Astrocyte (in vitro differentiated cells and primary cell): ENCODE data around the gene FAM25A. TPM values are rescaled to one million over a fixed set of nuclear protein-coding genes. Genes with fewer than 3 reads are reported as not detected.
"Not testable (repeated sequence)": the region's sequence is repeated elsewhere in the genome, so short reads cannot be mapped to it uniquely, and the experiment has no call there.

Experiments
- DNase-seq: peaks from one replicate; pipeline ENCODE4 v3.0.0-alpha.2; 2010; ENCODE audit warnings: low read depth
- FAIRE-seq: peaks from 2 replicates; lab custom pipeline; 2011; peaks lifted over from hg19 to GRCh38; lab: Jason Lieb, UNC
- H2AFZ ChIP-seq: 2 replicates; pipeline ENCODE4 v1.6.0; 2012; ENCODE audit warnings: low read depth, low read length, inconsistent platforms
- H3K27ac ChIP-seq: 2 replicates; pipeline ENCODE4 v1.5.1; 2011; ENCODE audit warnings: low read depth, low read length, inconsistent platforms
- H3K27me3 ChIP-seq: 2 replicates; pipeline ENCODE4 v1.6.0; 2011; ENCODE audit warnings: low read length, inconsistent platforms; ENCODE audit not compliant: insufficient read depth
- H3K36me3 ChIP-seq: 2 replicates; pipeline ENCODE4 v1.5.1; 2011; ENCODE audit warnings: low read length, inconsistent platforms; ENCODE audit not compliant: insufficient read depth
- H3K4me1 ChIP-seq: 2 replicates; pipeline ENCODE4 v1.5.1; 2011; ENCODE audit warnings: low read length, inconsistent platforms; ENCODE audit not compliant: insufficient read depth
- H3K4me2 ChIP-seq: 2 replicates; pipeline ENCODE4 v1.6.0; 2012; ENCODE audit warnings: low read length, inconsistent platforms
- H3K4me3 ChIP-seq: 2 replicates; pipeline ENCODE4 v1.5.1; 2011; ENCODE audit warnings: low read depth, mild to moderate bottlenecking, low read length, inconsistent platforms; ENCODE audit not compliant: insufficient read depth
- H3K79me2 ChIP-seq: 2 replicates; pipeline ENCODE4 v1.6.0; 2012; ENCODE audit warnings: mild to moderate bottlenecking, low read length, inconsistent platforms; ENCODE audit not compliant: insufficient read depth
- H3K9ac ChIP-seq: 2 replicates; pipeline ENCODE4 v1.6.0; 2012; ENCODE audit warnings: mild to moderate bottlenecking, low read length, inconsistent platforms
- H3K9me3 ChIP-seq: 2 replicates; pipeline ENCODE4 v1.5.1; 2012; ENCODE audit warnings: low read depth, mild to moderate bottlenecking, low read length, inconsistent platforms; ENCODE audit not compliant: insufficient read depth
- H4K20me1 ChIP-seq: 2 replicates; pipeline ENCODE4 v1.6.0; 2012; ENCODE audit warnings: low read length, inconsistent platforms; ENCODE audit not compliant: insufficient read depth
- H3K27ac Mint-ChIP-seq: one replicate; pipeline ENCODE4 v1.8.0; 2021; ENCODE audit warnings: mild to moderate bottlenecking, mixed read lengths; ENCODE audit not compliant: unreplicated experiment
- H3K27me3 Mint-ChIP-seq: one replicate; pipeline ENCODE4 v1.8.0; 2021; ENCODE audit warnings: low read depth, mixed read lengths; ENCODE audit not compliant: unreplicated experiment
- H3K36me3 Mint-ChIP-seq: one replicate; pipeline ENCODE4 v1.8.0; 2021; ENCODE audit warnings: low read depth, mixed read lengths; ENCODE audit not compliant: unreplicated experiment
- H3K4me1 Mint-ChIP-seq: one replicate; pipeline ENCODE4 v1.8.0; 2021; ENCODE audit warnings: low read depth, mixed read lengths; ENCODE audit not compliant: unreplicated experiment
- H3K4me3 Mint-ChIP-seq: one replicate; pipeline ENCODE4 v1.8.0; 2021; ENCODE audit warnings: mild to moderate bottlenecking, moderate library complexity, mixed read lengths; ENCODE audit not compliant: unreplicated experiment
- H3K9me3 Mint-ChIP-seq: one replicate; pipeline ENCODE4 v1.8.0; 2021; ENCODE audit warnings: mild to moderate bottlenecking, mixed read lengths; ENCODE audit not compliant: unreplicated experiment
- total RNA-seq: library from RNA; stranded (reverse); gene quantifications from 2 replicates; pipeline ENCODE4 v1.2.1, GENCODE V29; 2021

Gene FAM25A
- total RNA-seq, 1 donor from 2014 or later = not detected

- not testable (repeated sequence) for H3K9ac ChIP-seq, H3K4me2 ChIP-seq, H3K36me3 ChIP-seq, H3K4me1 Mint-ChIP-seq, H3K27ac ChIP-seq, H3K36me3 Mint-ChIP-seq, H3K27me3 Mint-ChIP-seq, H3K9me3 Mint-ChIP-seq, H4K20me1 ChIP-seq, H3K79me2 ChIP-seq, H3K4me3 Mint-ChIP-seq, DNase-seq, H3K27me3 ChIP-seq, FAIRE-seq, H3K4me1 ChIP-seq, H3K27ac Mint-ChIP-seq, H2AFZ ChIP-seq, H3K4me3 ChIP-seq, H3K9me3 ChIP-seq
These were observed 11.8 kb upstream of the FAM25A start for GRCh38 chr10:87008303-87008702.

- H3K36me3 ChIP-seq, H3K9ac ChIP-seq, H3K27me3 Mint-ChIP-seq, DNase-seq, H3K27ac Mint-ChIP-seq, H3K9me3 Mint-ChIP-seq, H2AFZ ChIP-seq, H3K27me3 ChIP-seq, H3K79me2 ChIP-seq, FAIRE-seq, H3K9me3 ChIP-seq, H3K4me2 ChIP-seq, H3K4me3 Mint-ChIP-seq, H4K20me1 ChIP-seq, H3K4me1 Mint-ChIP-seq, H3K27ac ChIP-seq, H3K4me1 ChIP-seq, H3K4me3 ChIP-seq, H3K36me3 Mint-ChIP-seq: not testable (repeated sequence)
These were observed 10.9 kb upstream of the FAM25A start for GRCh38 chr10:87009134-87009696.

GRCh38 chr10:87013528-87013927, 6.6 kb upstream of the FAM25A start:
- H3K27me3 ChIP-seq, H2AFZ ChIP-seq, H4K20me1 ChIP-seq, H3K4me1 Mint-ChIP-seq, H3K4me3 ChIP-seq, H3K79me2 ChIP-seq, H3K27me3 Mint-ChIP-seq, H3K9me3 ChIP-seq, H3K27ac ChIP-seq, H3K4me3 Mint-ChIP-seq, H3K9ac ChIP-seq, H3K27ac Mint-ChIP-seq, H3K4me2 ChIP-seq, DNase-seq, H3K4me1 ChIP-seq, H3K9me3 Mint-ChIP-seq, H3K36me3 Mint-ChIP-seq, H3K36me3 ChIP-seq, FAIRE-seq: not testable (repeated sequence)

- H3K27me3 Mint-ChIP-seq, H3K9ac ChIP-seq, H3K36me3 Mint-ChIP-seq, DNase-seq, FAIRE-seq, H3K9me3 ChIP-seq, H3K4me1 Mint-ChIP-seq, H3K79me2 ChIP-seq, H3K27me3 ChIP-seq, H3K36me3 ChIP-seq, H3K4me2 ChIP-seq, H4K20me1 ChIP-seq, H2AFZ ChIP-seq, H3K27ac ChIP-seq, H3K4me1 ChIP-seq, H3K9me3 Mint-ChIP-seq, H3K4me3 Mint-ChIP-seq, H3K4me3 ChIP-seq, H3K27ac Mint-ChIP-seq: not testable (repeated sequence)
These were observed 4.9 kb upstream of the FAM25A start for GRCh38 chr10:87014986-87015716.

- not testable (repeated sequence) for H4K20me1 ChIP-seq, H3K27ac ChIP-seq, DNase-seq, H3K4me1 Mint-ChIP-seq, FAIRE-seq, H3K4me1 ChIP-seq, H3K9me3 Mint-ChIP-seq, H3K4me2 ChIP-seq, H3K36me3 ChIP-seq, H3K27ac Mint-ChIP-seq, H3K9ac ChIP-seq, H2AFZ ChIP-seq, H3K79me2 ChIP-seq, H3K36me3 Mint-ChIP-seq, H3K27me3 ChIP-seq, H3K27me3 Mint-ChIP-seq, H3K9me3 ChIP-seq, H3K4me3 ChIP-seq, H3K4me3 Mint-ChIP-seq
These were observed 2.0 kb upstream of the FAM25A start for GRCh38 chr10:87018127-87018526.

GRCh38 chr10:87019066-87019465, 1.0 kb upstream of the FAM25A start:
- not testable (repeated sequence) for H3K4me3 ChIP-seq, H3K4me1 Mint-ChIP-seq, H3K27me3 ChIP-seq, H3K27ac Mint-ChIP-seq, H3K9me3 Mint-ChIP-seq, H3K4me1 ChIP-seq, H3K36me3 ChIP-seq, H3K79me2 ChIP-seq, H3K4me2 ChIP-seq, H3K27ac ChIP-seq, H3K36me3 Mint-ChIP-seq, H3K9me3 ChIP-seq, H3K27me3 Mint-ChIP-seq, H4K20me1 ChIP-seq, DNase-seq, H3K4me3 Mint-ChIP-seq, FAIRE-seq, H2AFZ ChIP-seq, H3K9ac ChIP-seq
